Esophagus squamous epithelium (tissue), 5 donors: ENCODE measurements around the gene SLC47A1. TPM values are rescaled to one million over a fixed set of nuclear protein-coding genes. Genes with fewer than 3 reads are reported as not detected.

ENCODE experiments used
- DNase-seq: peaks from one replicate; lab custom pipeline; 2025; lab: John Stamatoyannopoulos, UW
- H3K27ac ChIP-seq, 4 donors: fragments of 200-600 bp; sonication (generic); one replicate each; pipeline ENCODE4 v1.5.1; 2016 to 2019; ENCODE audit warnings: mild to moderate bottlenecking in 1 of 4
- H3K27me3 ChIP-seq, 4 donors: fragments of 200-600 bp; sonication (generic); 1 replicate in 3 of 4; 2 replicates in 1 of 4; pipeline versions ENCODE4 v1.5.1 to v1.6.0; 2017 to 2021; ENCODE audit warnings: antibody characterized with exemption in 1 of 4
- H3K36me3 ChIP-seq, 3 donors: fragments of 200-600 bp; sonication (generic); one replicate each; pipeline ENCODE4 v1.5.1; 2016 to 2019
- H3K4me1 ChIP-seq, 3 donors: fragments of 200-600 bp; sonication (generic); one replicate each; pipeline ENCODE4 v1.5.1; 2017 to 2019
- H3K4me3 ChIP-seq, 4 donors: fragments of 200-600 bp; sonication (generic); 1 replicate in 3 of 4; 2 replicates in 1 of 4; pipeline ENCODE4 v1.5.1; 2016 to 2019; ENCODE audit warnings: mild to moderate bottlenecking in 2 of 4, moderate library complexity in 1 of 4
- H3K9me3 ChIP-seq, 3 donors: fragments of 200-600 bp; sonication (generic); one replicate each; pipeline ENCODE4 v1.5.1; 2016 to 2019
- CTCF ChIP-seq, 6 experiments: fragments of 450-650 bp in 4 of 6; fragments of 200-600 bp in 2 of 6; sonication (generic) in 2 of 6; IDR thresholded peaks; one replicate each; pipeline ENCODE4 v1.5.1; 2016 to 2019; ENCODE audit warnings: antibody characterized with exemption in 6 of 6, mild to moderate bottlenecking in 4 of 6, moderate library complexity in 4 of 6
- POLR2A ChIP-seq, 4 donors: fragments of 450-650 bp; IDR thresholded peaks; one replicate each; pipeline ENCODE4 v1.6.1; 2017; ENCODE audit warnings: antibody characterized with exemption in 4 of 4, mild to moderate bottlenecking in 4 of 4, moderate library complexity in 3 of 4
- WGBS, 2 donors: methylation state at CpG; one replicate each; pipeline ENCODE4 v1.1.5; 2018; 5-methylcytosine and 5-hydroxymethylcytosine counted together
- intact Hi-C: fragments of 100-400 bp; cut with DNase I; formaldehyde crosslinking; loops from one replicate; pipeline ENCODE4 v1.15.0; 2022
- total RNA-seq, 4 donors: library from RNA; depleted of rRNA; stranded (reverse); fragments of >200 nt; gene quantifications; one replicate each; pipeline ENCODE4 v1.1.0, GENCODE V29; 2016
- donor health status: DM: yes; HTN: yes; CAD: no.

The SLC47A1 gene
- total RNA-seq, 4 donors from 2014 or later, result 3.9 to 7.8 (median 7.3) TPM

- H3K4me3 ChIP-seq, result no peak overlapping the region
- H3K36me3 ChIP-seq, result no peaks in the 10 kb centered on the region
- H3K27me3 ChIP-seq, result no peaks in the 10 kb centered on the region
- no peak overlapping the region for H3K27ac ChIP-seq
- TF ChIP-seq CTCF (IDR thresholded peaks at IDR 0.05), result no peak
- no peak for TF ChIP-seq POLR2A (IDR thresholded peaks at IDR 0.05)
- no peak for DNase-seq
- intact Hi-C loops, result no loop called here
- whole genome bisulfite sequencing, 2 donors, result 83 to 87% methylated on average over 7 of the region's 7 CpGs
- no peaks in the 10 kb centered on the region for H3K9me3 ChIP-seq
- peaks cover 0 to 12% (median 0%) of the 10 kb centered on the region in 3 donors for H3K4me1 ChIP-seq
Measured at GRCh38 chr17:19549746-19550623, 16.3 kb downstream of the SLC47A1 start.

GRCh38 chr17:19551165-19551564 is 17.5 kb downstream of the SLC47A1 start:
- no peaks in the 10 kb centered on the region for H3K36me3 ChIP-seq
- H3K4me3 ChIP-seq, result no peak overlapping the region
- H3K9me3 ChIP-seq, result no peaks in the 10 kb centered on the region
- DNase-seq, result no peak
- no peak overlapping the region for H3K27ac ChIP-seq
- 79 to 89% methylated on average over 2 to 5 of the region's 5 CpGs for WGBS, 2 donors
- intact Hi-C loops, result no loop called here
- H3K4me1 ChIP-seq, result peaks cover 0 to 9% (median 0%) of the 10 kb centered on the region in 3 donors
- H3K27me3 ChIP-seq, result no peaks in the 10 kb centered on the region
- TF ChIP-seq POLR2A (IDR thresholded peaks at IDR 0.05), result no peak

DNA sequence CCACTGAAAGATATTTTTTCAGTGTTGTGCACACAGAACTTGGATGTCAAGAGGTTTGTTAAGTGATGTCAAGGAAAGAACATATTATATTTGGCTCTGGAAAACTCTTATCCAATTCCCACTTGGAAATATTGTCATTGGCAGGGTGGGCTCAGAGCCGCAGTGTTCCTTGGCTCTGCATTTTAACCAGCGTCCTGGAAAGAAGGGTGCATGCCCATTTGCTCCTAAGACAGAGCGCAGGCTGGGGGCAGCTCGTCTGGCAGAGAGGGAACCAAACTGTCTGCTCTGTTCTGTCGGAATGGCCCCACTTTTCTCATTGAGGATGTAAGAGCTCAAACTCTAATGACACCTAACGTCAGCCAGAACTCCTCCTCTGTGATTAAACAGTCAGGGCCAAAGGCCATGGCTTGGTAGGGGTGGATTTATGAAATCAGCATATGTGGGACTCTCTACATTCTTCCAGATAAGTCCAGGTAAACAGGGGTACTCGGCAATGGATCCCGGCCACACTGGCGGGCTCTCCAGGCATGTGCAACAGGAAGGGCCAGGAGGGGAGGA is 18.0 kb downstream of the SLC47A1 start:
- no peaks in the 10 kb centered on the region for H3K9me3 ChIP-seq
- no peak overlapping the region for H3K27ac ChIP-seq
- TF ChIP-seq CTCF (IDR thresholded peaks at IDR 0.05), result no peak
- TF ChIP-seq POLR2A (IDR thresholded peaks at IDR 0.05), result no peak
- intact Hi-C loops, result no loop called here
- 86 to 88% methylated on average over 5 to 6 of the region's 9 CpGs for WGBS, 2 donors
- peaks cover 0 to 4% (median 0%) of the 10 kb centered on the region in 3 donors for H3K4me1 ChIP-seq
- no peaks in the 10 kb centered on the region for H3K36me3 ChIP-seq
- no peak for DNase-seq
- no peaks in the 10 kb centered on the region for H3K27me3 ChIP-seq
- no peak overlapping the region for H3K4me3 ChIP-seq

- Histone ChIP-seq H3K4me1 (no peaks in the 10 kb centered on the region), H3K27me3 (no peaks in the 10 kb centered on the region), H3K4me3 (no peak overlapping the region), H3K9me3 (no peaks in the 10 kb centered on the region), H3K27ac (no peak overlapping the region), H3K36me3 (no peaks in the 10 kb centered on the region)
- WGBS, 2 donors, result 87 to 94% methylated on average over 8 of the region's 8 CpGs
- intact Hi-C loops, result no loop called here
- DNase-seq, result no peak
- TF ChIP-seq CTCF (IDR thresholded peaks at IDR 0.05) (no peak), POLR2A (IDR thresholded peaks at IDR 0.05) (no peak)
Measured at GRCh38 chr17:19553036-19553435, 19.4 kb downstream of the SLC47A1 start.

- no peak for DNase-seq
- Histone ChIP-seq H3K4me1 (peaks cover 0 to 6% (median 0%) of the 10 kb centered on the region in 3 donors), H3K27ac (no peak overlapping the region), H3K9me3 (no peaks in the 10 kb centered on the region), H3K36me3 (no peaks in the 10 kb centered on the region), H3K27me3 (no peaks in the 10 kb centered on the region), H3K4me3 (no peak overlapping the region)
- 74 to 75% methylated on average over 9 of the region's 9 CpGs for WGBS, 2 donors
- intact Hi-C loops, result no loop called here
- TF ChIP-seq POLR2A (IDR thresholded peaks at IDR 0.05) (no peak), CTCF (IDR thresholded peaks at IDR 0.05) (no peak)
Measured at GRCh38 chr17:19554393-19554792, 20.7 kb downstream of the SLC47A1 start.
